Sigmoid colon (tissue), 4 donors: Measurements from ENCODE around the gene ANKHD1.

Experiments used
- CTCF ChIP-seq, 4 experiments: fragments of 450-650 bp in 3 of 4; fragments of 200-600 bp in 1 of 4; IDR thresholded peaks; one replicate each; pipeline ENCODE4 v1.5.1; 2016 to 2019; ENCODE audit warnings: antibody characterized with exemption in 4 of 4, mild to moderate bottlenecking in 3 of 4, moderate library complexity in 2 of 4
- POLR2AphosphoS5 ChIP-seq, 4 donors: sonication (generic); formaldehyde crosslinking; IDR thresholded peaks; one replicate each; pipeline ENCODE4 v1.6.1; 2017; ENCODE audit warnings: antibody characterized with exemption in 4 of 4

GRCh38 chr5:140398379-140398811, 3.2 kb upstream of the ANKHD1 start:
- TF ChIP-seq CTCF (IDR thresholded peaks at IDR 0.05) (no peak), POLR2AphosphoS5 (IDR thresholded peaks at IDR 0.05) (no peak)
